ENCODE results near the gene CRADD.
A peak's percentile ranks its signal among the peaks of the same experiment; 100 is the strongest.

CRADD gene

DNA sequence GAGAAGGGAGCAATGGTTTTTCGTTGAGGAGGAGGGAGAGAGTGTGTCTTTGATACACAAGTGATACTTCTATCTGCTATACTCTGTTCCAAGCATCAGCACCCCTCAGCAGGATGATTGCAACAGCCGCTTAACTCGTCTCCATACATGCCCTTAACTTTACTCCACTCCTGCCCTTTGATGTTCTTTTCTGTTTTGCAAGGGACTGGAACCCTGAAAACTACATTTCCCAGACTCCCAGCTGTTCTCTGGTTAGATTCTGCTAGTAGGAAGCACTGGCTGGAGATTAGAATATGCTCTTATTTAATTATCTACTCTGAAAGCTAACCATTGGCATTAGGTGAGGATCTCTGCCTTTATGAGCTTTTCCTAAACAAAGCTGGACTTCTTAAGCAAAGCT is 23.5 kb upstream of the CRADD start:
- Histone ChIP-seq H3K9me3 (ENCODE audit: control insufficient read depth, low read length) (peaks cover 4% of the 10 kb centered on the region), H3K9ac (ENCODE audit: low read length) (no peak overlapping the region), H3K36me3 (ENCODE audit: control insufficient read depth, insufficient read depth, low read length, severe bottlenecking) (no peaks in the 10 kb centered on the region), H3K4me1 (ENCODE audit: control insufficient read depth, insufficient read depth, low read length) (peaks cover 5% of the 10 kb centered on the region), H3K27me3 (replicated peaks; ENCODE audit: control insufficient read depth, insufficient read depth, low read length) (no peaks in the 10 kb centered on the region), H3K4me3 (ENCODE audit: low read length) (no peak overlapping the region)
- no peak for DNase-seq (ENCODE audit: low read depth)

DNA sequence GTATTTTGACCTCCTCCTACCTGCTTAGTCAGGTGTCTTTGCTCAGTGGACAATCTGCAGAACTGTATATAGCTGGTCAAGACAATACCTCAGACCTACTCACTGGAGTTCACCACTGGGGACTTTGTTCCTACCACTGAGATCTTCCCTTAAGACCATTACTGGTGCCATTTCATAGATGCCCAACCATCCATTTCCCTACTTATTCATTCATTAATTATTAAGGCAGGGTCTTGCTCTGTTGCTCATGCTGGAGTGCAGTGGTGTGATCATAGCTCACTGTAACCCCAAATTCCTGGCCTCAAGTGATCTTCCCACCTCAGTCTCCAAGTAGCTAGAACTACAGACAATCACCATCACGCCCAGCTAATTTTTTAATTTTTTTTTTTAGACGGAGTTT is 22.8 kb upstream of the CRADD start:
- H3K27me3 ChIP-seq (replicated peaks; ENCODE audit: control insufficient read depth, insufficient read depth, low read length), result no peaks in the 10 kb centered on the region
- H3K4me3 ChIP-seq (ENCODE audit: low read length), result no peak overlapping the region
- peaks cover 5% of the 10 kb centered on the region for H3K4me1 ChIP-seq (ENCODE audit: control insufficient read depth, insufficient read depth, low read length)
- no peaks in the 10 kb centered on the region for H3K36me3 ChIP-seq (ENCODE audit: control insufficient read depth, insufficient read depth, low read length, severe bottlenecking)
- DNase-seq (ENCODE audit: low read depth), result no peak
- no peak overlapping the region for H3K9ac ChIP-seq (ENCODE audit: low read length)
- peaks cover 4% of the 10 kb centered on the region for H3K9me3 ChIP-seq (ENCODE audit: control insufficient read depth, low read length)

DNA sequence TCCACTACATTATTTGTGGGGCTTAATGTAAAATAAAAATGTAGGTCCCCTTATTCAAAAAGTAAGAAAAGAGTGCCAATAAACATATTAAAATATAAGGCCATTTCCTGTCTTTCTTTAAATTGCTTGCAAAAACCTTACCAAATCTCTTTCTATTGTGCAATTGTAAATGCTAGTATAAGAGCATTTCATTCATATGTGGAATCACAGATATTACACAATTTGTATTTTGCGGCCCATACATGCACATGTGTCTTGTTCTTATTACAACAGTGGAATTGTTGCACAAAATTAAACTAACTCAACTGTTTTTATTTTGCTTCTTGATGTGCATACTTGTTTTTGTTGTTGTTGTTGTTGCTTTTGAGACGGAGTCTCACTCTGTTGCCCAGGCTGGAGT is 20.1 kb upstream of the CRADD start:
- Histone ChIP-seq H3K27me3 (replicated peaks; ENCODE audit: control insufficient read depth, insufficient read depth, low read length) (no peaks in the 10 kb centered on the region), H3K36me3 (ENCODE audit: control insufficient read depth, insufficient read depth, low read length, severe bottlenecking) (no peaks in the 10 kb centered on the region)

DNA sequence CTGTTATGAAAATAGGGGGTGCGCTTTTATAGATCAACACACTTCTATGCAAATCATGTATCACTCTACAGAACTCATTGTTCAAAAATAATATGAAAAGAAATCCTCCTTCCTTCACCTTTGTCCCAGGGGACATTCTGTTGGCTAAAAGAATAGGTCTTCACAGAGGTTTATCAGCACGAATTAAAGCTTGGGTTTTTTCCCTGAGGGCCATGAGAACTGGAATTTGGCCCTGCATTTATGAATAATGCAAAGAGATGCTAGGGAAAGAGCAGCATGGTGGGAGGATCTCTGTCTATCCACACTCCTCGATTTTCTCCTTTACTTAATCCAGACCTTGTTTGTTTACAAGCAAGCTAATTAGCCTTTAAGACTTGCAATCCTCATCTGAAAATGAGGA is 16.2 kb upstream of the CRADD start:
- Histone ChIP-seq H3K4me3 (ENCODE audit: low read length) (no peak overlapping the region), H3K36me3 (ENCODE audit: control insufficient read depth, insufficient read depth, low read length, severe bottlenecking) (no peaks in the 10 kb centered on the region), H3K9ac (ENCODE audit: low read length) (no peak overlapping the region), H3K27me3 (replicated peaks; ENCODE audit: control insufficient read depth, insufficient read depth, low read length) (no peaks in the 10 kb centered on the region), H3K4me1 (ENCODE audit: control insufficient read depth, insufficient read depth, low read length) (peaks cover 8% of the 10 kb centered on the region), H3K9me3 (ENCODE audit: control insufficient read depth, low read length) (peaks cover 4% of the 10 kb centered on the region)
- no peak for DNase-seq (ENCODE audit: low read depth)

More for the DNA sequence above, 20.1 kb upstream of the CRADD start:
- no peak overlapping the region for H3K9ac ChIP-seq (ENCODE audit: low read length)
- peaks cover 4% of the 10 kb centered on the region for H3K9me3 ChIP-seq (ENCODE audit: control insufficient read depth, low read length)
- H3K4me1 ChIP-seq (ENCODE audit: control insufficient read depth, insufficient read depth, low read length), result peaks cover 5% of the 10 kb centered on the region
- DNase-seq (ENCODE audit: low read depth), result peak; percentile 79
- no peak overlapping the region for H3K4me3 ChIP-seq (ENCODE audit: low read length)

DNA sequence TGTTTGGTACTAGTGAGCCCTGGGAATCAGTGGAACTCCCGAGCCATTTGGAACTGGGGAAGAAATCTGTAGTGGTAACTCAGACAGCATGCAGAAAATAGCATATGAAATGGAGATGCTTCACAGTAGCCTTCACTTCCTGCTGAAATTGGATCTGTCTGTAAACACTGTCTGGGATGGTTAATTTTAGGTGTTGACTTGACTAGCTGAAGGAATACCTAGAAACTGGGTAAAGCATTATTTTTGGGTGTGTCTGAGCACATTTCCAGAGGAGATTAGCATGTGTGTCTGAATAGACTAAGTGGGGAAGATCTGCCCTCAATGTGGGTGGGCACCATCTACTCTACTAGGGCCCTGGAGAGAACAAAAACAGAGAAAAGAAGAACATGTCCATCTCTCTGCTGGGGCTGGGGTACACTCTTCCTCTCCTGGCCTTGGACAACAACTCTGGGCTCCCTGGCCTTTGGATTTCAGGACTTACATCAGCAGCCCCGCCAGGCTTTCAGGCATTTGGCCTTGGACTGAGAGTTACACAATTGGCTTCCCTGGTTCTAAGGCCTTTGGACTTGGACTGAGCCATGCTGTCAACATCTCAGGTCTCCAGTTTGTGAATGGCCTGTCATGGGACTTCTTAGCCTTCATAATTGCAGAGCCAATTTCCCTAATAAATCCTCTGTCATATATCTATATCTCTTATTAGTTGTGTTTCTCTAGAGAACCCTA is 14.0 kb upstream of the CRADD start:
- no peaks in the 10 kb centered on the region for H3K27me3 ChIP-seq (replicated peaks; ENCODE audit: control insufficient read depth, insufficient read depth, low read length)
- no peaks in the 10 kb centered on the region for H3K36me3 ChIP-seq (ENCODE audit: control insufficient read depth, insufficient read depth, low read length, severe bottlenecking)
- DNase-seq (ENCODE audit: low read depth), result peak; percentile 7
- H3K4me3 ChIP-seq (ENCODE audit: low read length), result no peak overlapping the region
- no peak overlapping the region for H3K9ac ChIP-seq (ENCODE audit: low read length)
- peaks cover 3% of the 10 kb centered on the region for H3K4me1 ChIP-seq (ENCODE audit: control insufficient read depth, insufficient read depth, low read length)
- no peaks in the 10 kb centered on the region for H3K9me3 ChIP-seq (ENCODE audit: control insufficient read depth, low read length)

DNA sequence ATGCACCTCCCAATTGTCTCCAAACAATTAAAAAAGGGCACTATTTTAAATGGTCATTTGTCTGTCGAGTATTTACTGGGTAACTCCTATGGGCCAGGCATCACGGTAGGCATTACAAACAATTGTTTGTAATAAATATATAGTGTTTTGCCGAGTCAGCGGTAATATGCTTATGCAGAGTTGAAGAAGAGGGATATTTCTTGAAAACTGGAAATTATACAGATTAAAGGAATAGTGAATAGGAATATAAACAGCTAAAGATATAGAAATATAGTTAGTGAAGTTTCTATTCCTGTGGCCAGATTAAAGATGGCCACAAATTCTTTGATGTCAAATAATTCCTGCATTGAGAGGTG is 13.5 kb upstream of the CRADD start:
- no peak for DNase-seq (ENCODE audit: low read depth)
- no peaks in the 10 kb centered on the region for H3K9me3 ChIP-seq (ENCODE audit: control insufficient read depth, low read length)
- no peak overlapping the region for H3K9ac ChIP-seq (ENCODE audit: low read length)
- H3K4me1 ChIP-seq (ENCODE audit: control insufficient read depth, insufficient read depth, low read length), result peaks cover 3% of the 10 kb centered on the region
- H3K27me3 ChIP-seq (replicated peaks; ENCODE audit: control insufficient read depth, insufficient read depth, low read length), result no peaks in the 10 kb centered on the region
- H3K4me3 ChIP-seq (ENCODE audit: low read length), result no peak overlapping the region
- no peaks in the 10 kb centered on the region for H3K36me3 ChIP-seq (ENCODE audit: control insufficient read depth, insufficient read depth, low read length, severe bottlenecking)

DNA sequence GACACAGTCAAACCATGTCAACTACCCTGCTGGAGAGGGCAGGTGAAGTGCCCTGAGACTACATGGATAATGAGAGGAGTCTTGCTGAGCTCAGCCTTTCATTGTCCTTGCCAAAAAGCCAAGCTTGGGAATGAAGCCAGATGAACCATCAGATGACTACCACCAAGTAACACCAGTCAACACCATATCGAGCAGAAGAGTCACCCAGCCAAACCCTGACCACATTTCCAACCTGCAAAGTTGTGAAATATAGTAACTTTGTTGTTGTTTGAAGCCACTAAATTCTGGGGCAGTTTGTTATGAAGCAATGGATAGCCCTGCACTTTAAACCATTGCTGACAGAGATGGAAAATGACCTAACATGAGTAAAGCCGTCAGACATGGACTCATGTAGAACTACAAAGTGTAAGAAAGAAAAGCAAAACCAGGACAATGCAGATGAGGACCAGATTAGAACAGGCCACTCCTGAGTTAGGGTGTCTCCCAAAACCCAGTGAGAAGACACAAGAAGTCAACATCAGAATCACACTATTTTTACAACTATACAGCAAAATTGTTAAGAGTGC is 12.5 kb upstream of the CRADD start:
- Histone ChIP-seq H3K9me3 (ENCODE audit: control insufficient read depth, low read length) (no peaks in the 10 kb centered on the region), H3K27me3 (replicated peaks; ENCODE audit: control insufficient read depth, insufficient read depth, low read length) (no peaks in the 10 kb centered on the region), H3K36me3 (ENCODE audit: control insufficient read depth, insufficient read depth, low read length, severe bottlenecking) (no peaks in the 10 kb centered on the region), H3K4me1 (ENCODE audit: control insufficient read depth, insufficient read depth, low read length) (peaks cover 3% of the 10 kb centered on the region), H3K9ac (ENCODE audit: low read length) (no peak overlapping the region), H3K4me3 (ENCODE audit: low read length) (no peak overlapping the region)
- DNase-seq (ENCODE audit: low read depth), result no peak

DNA sequence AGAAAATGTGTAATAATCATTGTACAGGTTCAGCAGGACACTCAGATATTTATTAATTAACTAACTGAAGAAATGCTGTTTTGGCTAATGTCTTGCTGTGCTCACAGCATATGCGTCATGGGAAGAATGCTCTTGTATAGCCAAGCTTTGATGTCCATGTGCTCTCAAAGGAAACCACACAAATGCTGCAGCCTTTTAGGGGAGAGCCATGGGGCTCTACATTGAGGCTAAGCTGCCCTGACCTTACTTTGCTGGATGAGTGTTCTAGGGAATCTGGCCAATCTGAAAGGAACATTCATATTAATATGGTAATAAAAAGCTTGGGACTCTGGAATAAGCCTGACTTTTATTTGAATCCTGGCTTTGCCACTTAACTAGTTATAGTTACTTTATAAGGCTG is 9.5 kb upstream of the CRADD start:
- DNase-seq (ENCODE audit: low read depth), result no peak
- Histone ChIP-seq H3K27me3 (replicated peaks; ENCODE audit: control insufficient read depth, insufficient read depth, low read length) (no peaks in the 10 kb centered on the region), H3K9me3 (ENCODE audit: control insufficient read depth, low read length) (no peaks in the 10 kb centered on the region), H3K9ac (ENCODE audit: low read length) (no peak overlapping the region), H3K4me3 (ENCODE audit: low read length) (no peak overlapping the region), H3K36me3 (ENCODE audit: control insufficient read depth, insufficient read depth, low read length, severe bottlenecking) (no peaks in the 10 kb centered on the region), H3K4me1 (ENCODE audit: control insufficient read depth, insufficient read depth, low read length) (peaks cover 8% of the 10 kb centered on the region)

DNA sequence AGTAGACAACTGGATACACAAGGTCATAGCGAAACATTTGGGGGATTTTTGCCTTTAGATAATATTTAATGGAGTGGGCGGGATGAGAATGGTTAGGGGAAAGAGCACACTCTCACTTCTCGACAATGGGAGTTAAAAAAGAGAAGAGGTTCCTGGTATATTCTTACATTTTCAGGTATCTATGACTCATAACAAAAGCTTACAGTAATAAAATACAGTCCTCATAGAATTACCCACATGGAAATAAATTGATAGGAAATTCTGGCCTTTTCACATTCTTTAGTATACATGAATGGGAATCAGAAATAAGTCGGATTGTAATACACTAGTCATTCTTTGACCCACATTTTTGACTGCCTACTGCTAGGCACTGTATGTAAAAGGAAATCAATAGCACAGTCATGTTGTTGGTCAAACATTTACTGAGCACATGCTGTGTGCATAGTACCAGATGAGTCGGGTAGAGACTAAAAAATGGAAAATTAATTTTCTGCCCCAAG is 8.2 kb upstream of the CRADD start:
- Histone ChIP-seq H3K4me1 (ENCODE audit: control insufficient read depth, insufficient read depth, low read length) (peaks cover 5% of the 10 kb centered on the region), H3K27me3 (replicated peaks; ENCODE audit: control insufficient read depth, insufficient read depth, low read length) (no peaks in the 10 kb centered on the region)
- no peak for DNase-seq (ENCODE audit: low read depth)

DNA sequence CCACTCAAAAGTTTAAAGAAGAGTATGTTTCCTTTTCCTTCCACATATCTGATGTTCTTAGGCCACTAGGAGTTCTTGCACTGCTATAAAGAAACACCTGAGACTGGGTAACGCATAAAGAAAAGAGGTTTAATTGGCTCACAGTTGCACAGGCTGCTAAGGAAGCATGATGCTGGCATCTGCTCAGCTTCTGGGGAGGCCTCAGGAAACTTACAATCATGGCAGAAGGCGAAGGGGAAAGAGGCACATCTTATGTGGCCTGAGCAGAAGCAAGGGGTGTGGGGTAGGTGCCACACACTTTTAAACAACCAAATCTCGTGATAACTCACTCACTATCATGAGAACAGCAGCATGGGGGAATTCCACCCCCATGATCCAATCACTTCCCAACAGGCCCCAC is 7.7 kb upstream of the CRADD start:
- H3K27me3 ChIP-seq (replicated peaks; ENCODE audit: control insufficient read depth, insufficient read depth, low read length), result no peaks in the 10 kb centered on the region
- no peaks in the 10 kb centered on the region for H3K36me3 ChIP-seq (ENCODE audit: control insufficient read depth, insufficient read depth, low read length, severe bottlenecking)
- DNase-seq (ENCODE audit: low read depth), result no peak
- H3K4me1 ChIP-seq (ENCODE audit: control insufficient read depth, insufficient read depth, low read length), result peaks cover 5% of the 10 kb centered on the region
- no peak overlapping the region for H3K9ac ChIP-seq (ENCODE audit: low read length)
- H3K9me3 ChIP-seq (ENCODE audit: control insufficient read depth, low read length), result no peaks in the 10 kb centered on the region
- H3K4me3 ChIP-seq (ENCODE audit: low read length), result no peak overlapping the region

More for the DNA sequence above, 8.2 kb upstream of the CRADD start:
- no peaks in the 10 kb centered on the region for H3K9me3 ChIP-seq (ENCODE audit: control insufficient read depth, low read length)
- no peaks in the 10 kb centered on the region for H3K36me3 ChIP-seq (ENCODE audit: control insufficient read depth, insufficient read depth, low read length, severe bottlenecking)
- H3K4me3 ChIP-seq (ENCODE audit: low read length), result no peak overlapping the region
- H3K9ac ChIP-seq (ENCODE audit: low read length), result no peak overlapping the region

DNA sequence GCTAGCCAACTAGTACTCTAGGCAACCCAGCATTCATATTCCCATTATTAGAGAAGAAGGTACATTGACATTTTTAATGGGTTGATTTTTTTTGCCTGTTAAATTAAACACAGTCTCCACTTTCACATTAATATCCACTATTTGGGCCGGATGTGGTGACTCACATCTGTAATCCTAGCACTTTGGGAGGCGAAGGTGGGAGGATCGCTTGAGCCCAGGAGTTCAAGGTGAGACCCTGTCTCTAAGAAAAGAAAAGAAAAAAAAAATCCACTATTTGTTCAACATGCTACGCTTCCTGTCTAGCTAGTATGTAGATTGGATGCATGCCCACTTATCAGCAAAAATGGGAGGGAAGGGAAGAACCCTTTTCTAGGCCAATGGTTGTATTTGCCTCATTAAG is 7.1 kb upstream of the CRADD start:
- no peaks in the 10 kb centered on the region for H3K36me3 ChIP-seq (ENCODE audit: control insufficient read depth, insufficient read depth, low read length, severe bottlenecking)
- H3K27me3 ChIP-seq (replicated peaks; ENCODE audit: control insufficient read depth, insufficient read depth, low read length), result no peaks in the 10 kb centered on the region

DNA sequence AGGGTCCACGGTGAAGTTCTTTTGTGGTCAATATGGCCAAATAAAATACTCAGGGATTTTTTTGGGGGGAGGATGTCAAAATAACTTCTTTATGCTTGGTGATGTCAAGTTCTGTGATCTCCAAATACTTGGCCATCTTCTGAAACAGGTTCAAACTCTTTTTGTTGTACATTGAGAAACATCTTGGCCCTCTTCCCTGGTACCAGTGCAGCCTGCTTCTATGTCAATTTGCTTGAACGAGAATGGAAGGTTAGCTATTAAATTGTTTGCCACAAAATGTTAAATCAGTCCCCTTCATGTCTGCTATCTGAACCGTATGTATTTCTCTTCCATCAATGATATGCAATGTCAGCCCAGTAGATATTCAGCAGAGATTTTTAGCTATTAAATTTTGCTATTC is 6.1 kb upstream of the CRADD start:
- Histone ChIP-seq H3K27me3 (replicated peaks; ENCODE audit: control insufficient read depth, insufficient read depth, low read length) (no peaks in the 10 kb centered on the region), H3K9me3 (ENCODE audit: control insufficient read depth, low read length) (no peaks in the 10 kb centered on the region), H3K4me1 (ENCODE audit: control insufficient read depth, insufficient read depth, low read length) (peaks cover 5% of the 10 kb centered on the region), H3K9ac (ENCODE audit: low read length) (no peak overlapping the region), H3K36me3 (ENCODE audit: control insufficient read depth, insufficient read depth, low read length, severe bottlenecking) (no peaks in the 10 kb centered on the region), H3K4me3 (ENCODE audit: low read length) (no peak overlapping the region)
- DNase-seq (ENCODE audit: low read depth), result no peak

More for the DNA sequence above, 7.1 kb upstream of the CRADD start:
- Histone ChIP-seq H3K4me3 (ENCODE audit: low read length) (no peak overlapping the region), H3K9me3 (ENCODE audit: control insufficient read depth, low read length) (no peaks in the 10 kb centered on the region), H3K9ac (ENCODE audit: low read length) (no peak overlapping the region), H3K4me1 (ENCODE audit: control insufficient read depth, insufficient read depth, low read length) (peaks cover 5% of the 10 kb centered on the region)
- DNase-seq (ENCODE audit: low read depth), result no peak
